Body of pancreas (tissue), 4 donors: Measurements from ENCODE around the gene AQP1. TPM values are rescaled to one million over a fixed set of nuclear protein-coding genes. Genes with fewer than 3 reads are reported as not detected.
A peak's percentile ranks its signal among the peaks of the same experiment; 100 is the strongest.

Experiments
- ATAC-seq: fragments of 150-250 bp; one replicate; pipeline ENCODE4 v1.9.1; 2016
- DNase-seq, 4 donors: peaks; one replicate each; pipeline ENCODE4 v3.0.0-alpha.2; 2019
- H3K27ac ChIP-seq, 4 donors: fragments of 200-600 bp; sonication (generic); 1 replicate in 3 of 4; 2 replicates in 1 of 4; pipeline versions ENCODE4 v1.5.1 to v1.6.1; 2016 to 2019; ENCODE audit warnings: mild to moderate bottlenecking in 1 of 4, mixed read lengths in 1 of 4, moderate library complexity in 1 of 4
- H3K27me3 ChIP-seq, 2 donors: fragments of 200-600 bp; sonication (generic); one replicate each; pipeline ENCODE4 v1.6.0; 2016; ENCODE audit warnings: mild to moderate bottlenecking in 1 of 2
- H3K36me3 ChIP-seq, 2 donors: fragments of 200-600 bp; sonication (generic); replicated peaks in 1 of 2; 2 replicates each; pipeline ENCODE4 v1.5.1; 2016; ENCODE audit warnings: low read depth in 2 of 2; ENCODE audit not compliant: insufficient read depth in 1 of 2
- H3K4me1 ChIP-seq: fragments of 200-600 bp; sonication (generic); one replicate; pipeline ENCODE4 v1.6.0; 2016
- H3K4me3 ChIP-seq, 2 donors: fragments of 200-600 bp; sonication (generic); 1 replicate in 1 of 2; 2 replicates in 1 of 2; pipeline ENCODE4 v1.5.1; 2016 to 2019
- H3K9me3 ChIP-seq, 3 donors: fragments of 200-600 bp; sonication (generic); 1 replicate in 2 of 3; 2 replicates in 1 of 3; pipeline ENCODE4 v1.5.1; 2016
- CTCF ChIP-seq, 7 experiments: fragments of 450-650 bp in 4 of 7; fragments of 200-600 bp in 3 of 7; sonication (generic) in 3 of 7; IDR thresholded peaks; one replicate each; pipeline ENCODE4 v1.5.1; 2016 to 2019; ENCODE audit warnings: antibody characterized with exemption in 7 of 7
- POLR2A ChIP-seq, 3 donors: fragments of 450-650 bp; IDR thresholded peaks; one replicate each; pipeline ENCODE4 v1.6.1; 2016; ENCODE audit warnings: antibody characterized with exemption in 3 of 3, mild to moderate bottlenecking in 2 of 3
- WGBS, 2 donors: methylation state at CpG; one replicate each; pipeline ENCODE4 v1.1.5; 2017; 5-methylcytosine and 5-hydroxymethylcytosine counted together
- intact Hi-C: fragments of 100-400 bp; cut with DNase I; formaldehyde crosslinking; loops from one replicate; pipeline ENCODE4 v1.15.1; 2023
- total RNA-seq, 2 donors: library from RNA; depleted of rRNA; stranded (reverse); fragments of >200 nt; gene quantifications; one replicate each; pipeline ENCODE4 v1.1.0, GENCODE V29; 2016

AQP1 gene
- total RNA-seq, 2 donors from 2014 or later, result 197 to 204 TPM

GRCh38 chr7:30921540-30922401 lies 10.1 kb downstream of the AQP1 start:
- ATAC-seq (no peak), DNase-seq (peak; percentile 2 to 16 (median 10))
- intact Hi-C loops, result no loop called here
- Histone ChIP-seq H3K4me3 (no peak overlapping the region), H3K36me3 (peaks cover 19 to 24% of the 10 kb centered on the region in 2 donors), H3K4me1 (peaks cover 41% of the 10 kb centered on the region), H3K27me3 (no peaks in the 10 kb centered on the region), H3K9me3 (no peaks in the 10 kb centered on the region), H3K27ac (peak overlapping the region in 3 of 4 donors; percentile 43 to 60 (median 57))
- 82 to 87% methylated on average over 6 to 13 of the region's 19 CpGs for WGBS, 2 donors
- TF ChIP-seq POLR2A (IDR thresholded peaks at IDR 0.05) (no peak), CTCF (IDR thresholded peaks at IDR 0.05) (no peak)

- peak in 3 of 4 donors; percentile 1 to 11 (median 7) for DNase-seq
- ATAC-seq, result no peak
- WGBS, 2 donors, result 93% methylated on average over 9 of the region's 9 CpGs
- TF ChIP-seq CTCF (IDR thresholded peaks at IDR 0.05), result no peak
- Histone ChIP-seq H3K9me3 (no peaks in the 10 kb centered on the region), H3K27me3 (no peaks in the 10 kb centered on the region), H3K4me3 (no peak overlapping the region), H3K27ac (peak overlapping the region in 3 of 4 donors; percentile 43 to 60 (median 57)), H3K36me3 (peaks cover 19 to 24% of the 10 kb centered on the region in 2 donors), H3K4me1 (peaks cover 33% of the 10 kb centered on the region)
- intact Hi-C loops, result no loop called here
Observed at GRCh38 chr7:30922596-30922995, 10.9 kb downstream of the AQP1 start.

- peaks cover 19 to 24% of the 10 kb centered on the region in 2 donors for H3K36me3 ChIP-seq
- no peak for TF ChIP-seq CTCF (IDR thresholded peaks at IDR 0.05)
- no peak for TF ChIP-seq POLR2A (IDR thresholded peaks at IDR 0.05)
- ATAC-seq (no peak), DNase-seq (peak in 3 of 4 donors; percentile 1 to 9 (median 9))
- intact Hi-C loops, result no loop called here
- peaks cover 31% of the 10 kb centered on the region for H3K4me1 ChIP-seq
- H3K27ac ChIP-seq, result peak overlapping the region in 1 of 4 donors; percentile 20
- no peak overlapping the region for H3K4me3 ChIP-seq
- H3K9me3 ChIP-seq, result no peaks in the 10 kb centered on the region
- no peaks in the 10 kb centered on the region for H3K27me3 ChIP-seq
- WGBS, 2 donors, result 89 to 91% methylated on average over 17 to 19 of the region's 19 CpGs
Observed at GRCh38 chr7:30923009-30923773, 11.5 kb downstream of the AQP1 start.

- ATAC-seq (no peak), DNase-seq (peak in 2 of 4 donors; percentile 1 to 8)
- 88% methylated on average over 11 to 13 of the region's 13 CpGs for WGBS, 2 donors
- Histone ChIP-seq H3K27ac (peak overlapping the region in 1 of 4 donors; percentile 20), H3K36me3 (peaks cover 19 to 24% of the 10 kb centered on the region in 2 donors), H3K27me3 (no peaks in the 10 kb centered on the region), H3K9me3 (no peaks in the 10 kb centered on the region), H3K4me1 (peaks cover 24% of the 10 kb centered on the region), H3K4me3 (no peak overlapping the region)
- TF ChIP-seq CTCF (IDR thresholded peaks at IDR 0.05) (no peak), POLR2A (IDR thresholded peaks at IDR 0.05) (no peak)
- intact Hi-C loops, result no loop called here
Observed at GRCh38 chr7:30923774-30924413, 12.2 kb downstream of the AQP1 start.
